Activated naive CD4-positive, alpha-beta T cell (primary cell): ENCODE data around the gene FTO.

ENCODE experiments used
- DNase-seq, 4 experiments: peaks; one replicate each; lab custom pipeline; 2025; lab: John Stamatoyannopoulos, UW

FTO gene

GRCh38 chr16:53755026-53755910, 51.3 kb downstream of the FTO start:
- no peak for DNase-seq

- DNase-seq, result no peak
Measured at GRCh38 chr16:53756275-53756996, 52.5 kb downstream of the FTO start.

GRCh38 chr16:53757971-53758609, 54.1 kb downstream of the FTO start:
- no peak for DNase-seq

- no peak for DNase-seq
Measured at GRCh38 chr16:53761962-53762703, 58.2 kb downstream of the FTO start.

GRCh38 chr16:53766304-53767016, 62.5 kb downstream of the FTO start:
- no peak for DNase-seq

GRCh38 chr16:53768167-53768566, 64.2 kb downstream of the FTO start:
- DNase-seq, result no peak

GRCh38 chr16:53768593-53768992, 64.6 kb downstream of the FTO start:
- no peak for DNase-seq

GRCh38 chr16:53769185-53769584, 65.2 kb downstream of the FTO start:
- no peak for DNase-seq

GRCh38 chr16:53769787-53770186, 65.8 kb downstream of the FTO start:
- no peak for DNase-seq

GRCh38 chr16:53770641-53771040, 66.7 kb downstream of the FTO start:
- no peak for DNase-seq

- no peak for DNase-seq
Measured at GRCh38 chr16:53771655-53772497, 67.9 kb downstream of the FTO start.

GRCh38 chr16:53773150-53773846, 69.3 kb downstream of the FTO start:
- DNase-seq, result no peak

GRCh38 chr16:53773881-53774280, 69.9 kb downstream of the FTO start:
- no peak for DNase-seq

GRCh38 chr16:53775106-53775820, 71.3 kb downstream of the FTO start:
- no peak for DNase-seq

GRCh38 chr16:53775821-53776431, 72.0 kb downstream of the FTO start:
- no peak for DNase-seq

GRCh38 chr16:53779186-53779585, 75.2 kb downstream of the FTO start:
- DNase-seq, result no peak

GRCh38 chr16:53780051-53780450, 76.1 kb downstream of the FTO start:
- no peak for DNase-seq

GRCh38 chr16:53781023-53781605, 77.2 kb downstream of the FTO start:
- DNase-seq, result no peak
